ENCODE measurements around the gene PKMYT1. TPM values are rescaled to one million over a fixed set of nuclear protein-coding genes. Genes with fewer than 3 reads are reported as not detected.
A peak's percentile ranks its signal among the peaks of the same experiment; 100 is the strongest.

Gene PKMYT1
- total and polyA plus RNA-seq, 9 of the 15 experiments (the other 6 are each of a cell fraction or from before 2014, with no cell fraction given): 8.7 to 201 (median 37.8) TPM

DNA sequence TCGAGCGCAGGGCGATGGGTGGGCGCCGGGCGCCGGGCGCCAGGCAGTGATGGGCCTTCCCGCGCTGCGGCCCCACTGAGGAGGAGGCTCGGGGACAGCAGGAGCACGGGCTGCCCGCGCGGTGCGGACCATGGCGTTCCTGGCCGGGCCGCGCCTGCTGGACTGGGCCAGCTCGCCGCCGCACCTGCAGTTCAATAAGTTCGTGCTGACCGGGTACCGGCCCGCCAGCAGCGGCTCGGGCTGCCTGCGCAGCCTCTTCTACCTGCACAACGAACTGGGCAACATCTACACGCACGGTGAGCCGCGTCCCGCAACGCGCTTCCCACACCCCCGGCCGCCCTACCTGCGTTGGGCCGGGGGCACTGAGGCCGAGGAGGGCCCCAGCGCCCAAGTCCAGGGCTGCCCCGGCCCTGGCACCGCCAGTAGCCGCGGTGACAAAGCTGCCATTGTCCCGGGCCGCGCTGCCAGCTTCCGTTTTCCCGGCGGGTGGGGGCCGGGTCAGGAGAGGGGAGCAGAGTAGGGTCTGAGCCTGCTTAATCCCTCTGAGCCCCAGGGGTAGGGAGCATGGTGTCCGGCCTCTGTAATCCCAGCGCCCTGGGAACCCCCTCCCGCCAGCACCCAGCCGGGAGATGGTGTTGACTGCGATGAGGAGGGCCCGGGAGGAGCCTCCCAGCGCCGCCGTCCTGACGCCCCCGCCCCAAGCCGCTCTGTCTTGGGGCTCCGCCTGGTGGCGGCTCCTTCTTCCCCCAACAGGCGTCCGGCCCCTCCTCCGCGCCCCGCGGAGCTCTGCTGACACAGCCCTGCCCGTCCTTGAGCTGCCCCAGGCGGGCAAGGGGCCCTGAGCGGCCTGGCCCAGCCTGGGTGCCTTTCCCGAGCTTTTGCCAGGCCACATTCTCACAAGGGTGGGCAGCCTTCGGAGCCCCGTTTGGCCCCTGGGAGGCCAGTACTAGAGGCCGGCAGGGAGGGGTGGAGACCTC lies 10.4 kb downstream of the PKMYT1 start (continued):
- TF ChIP-seq, protein P1, sequence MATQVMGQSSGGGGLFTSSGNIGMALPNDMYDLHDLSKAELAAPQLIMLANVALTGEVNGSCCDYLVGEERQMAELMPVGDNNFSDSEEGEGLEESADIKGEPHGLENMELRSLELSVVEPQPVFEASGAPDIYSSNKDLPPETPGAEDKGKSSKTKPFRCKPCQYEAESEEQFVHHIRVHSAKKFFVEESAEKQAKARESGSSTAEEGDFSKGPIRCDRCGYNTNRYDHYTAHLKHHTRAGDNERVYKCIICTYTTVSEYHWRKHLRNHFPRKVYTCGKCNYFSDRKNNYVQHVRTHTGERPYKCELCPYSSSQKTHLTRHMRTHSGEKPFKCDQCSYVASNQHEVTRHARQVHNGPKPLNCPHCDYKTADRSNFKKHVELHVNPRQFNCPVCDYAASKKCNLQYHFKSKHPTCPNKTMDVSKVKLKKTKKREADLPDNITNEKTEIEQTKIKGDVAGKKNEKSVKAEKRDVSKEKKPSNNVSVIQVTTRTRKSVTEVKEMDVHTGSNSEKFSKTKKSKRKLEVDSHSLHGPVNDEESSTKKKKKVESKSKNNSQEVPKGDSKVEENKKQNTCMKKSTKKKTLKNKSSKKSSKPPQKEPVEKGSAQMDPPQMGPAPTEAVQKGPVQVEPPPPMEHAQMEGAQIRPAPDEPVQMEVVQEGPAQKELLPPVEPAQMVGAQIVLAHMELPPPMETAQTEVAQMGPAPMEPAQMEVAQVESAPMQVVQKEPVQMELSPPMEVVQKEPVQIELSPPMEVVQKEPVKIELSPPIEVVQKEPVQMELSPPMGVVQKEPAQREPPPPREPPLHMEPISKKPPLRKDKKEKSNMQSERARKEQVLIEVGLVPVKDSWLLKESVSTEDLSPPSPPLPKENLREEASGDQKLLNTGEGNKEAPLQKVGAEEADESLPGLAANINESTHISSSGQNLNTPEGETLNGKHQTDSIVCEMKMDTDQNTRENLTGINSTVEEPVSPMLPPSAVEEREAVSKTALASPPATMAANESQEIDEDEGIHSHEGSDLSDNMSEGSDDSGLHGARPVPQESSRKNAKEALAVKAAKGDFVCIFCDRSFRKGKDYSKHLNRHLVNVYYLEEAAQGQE (IDR thresholded peaks at IDR 0.05; ENCODE audit: borderline replicate concordance): peak; percentile 73; the same call in 1 of the 2 replicates
- TF ChIP-seq, protein P1 (CRISPR knock-in tag; IDR thresholded peaks at IDR 0.05; ENCODE audit: low read depth): peak; percentile 58
- TF ChIP-seq MTA1 (IDR thresholded peaks at IDR 0.05; ENCODE audit: borderline replicate concordance) (no peak), FOXK2 (conservative IDR thresholded peaks at IDR 0.05 in 1 of 2, IDR thresholded peaks at IDR 0.05 in 1 of 2; ENCODE audit: low read depth in 2 of 2) (no peak), MEF2A (IDR thresholded peaks at IDR 0.05; ENCODE audit: control insufficient read depth, low read depth, low read length) (no peak), MXI1 (IDR thresholded peaks at IDR 0.05; ENCODE audit: low read depth, low read length) (no peak), TAF1 (IDR thresholded peaks at IDR 0.05; ENCODE audit: control insufficient read depth, extremely low read depth, insufficient read depth, low read length, severe bottlenecking) (peak; percentile 72)
- TF ChIP-seq, protein P2, sequence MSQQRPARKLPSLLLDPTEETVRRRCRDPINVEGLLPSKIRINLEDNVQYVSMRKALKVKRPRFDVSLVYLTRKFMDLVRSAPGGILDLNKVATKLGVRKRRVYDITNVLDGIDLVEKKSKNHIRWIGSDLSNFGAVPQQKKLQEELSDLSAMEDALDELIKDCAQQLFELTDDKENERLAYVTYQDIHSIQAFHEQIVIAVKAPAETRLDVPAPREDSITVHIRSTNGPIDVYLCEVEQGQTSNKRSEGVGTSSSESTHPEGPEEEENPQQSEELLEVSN (IDR thresholded peaks at IDR 0.05; ENCODE audit: borderline replicate concordance in 1 of 2, extremely low read depth in 1 of 2, insufficient read depth in 1 of 2, insufficient read length in 1 of 2, low read depth in 1 of 2, low read length in 1 of 2, poor library complexity in 1 of 2, severe bottlenecking in 1 of 2): peak in 1 of 2 experiments; percentile 13
- TF ChIP-seq, protein P3, sequence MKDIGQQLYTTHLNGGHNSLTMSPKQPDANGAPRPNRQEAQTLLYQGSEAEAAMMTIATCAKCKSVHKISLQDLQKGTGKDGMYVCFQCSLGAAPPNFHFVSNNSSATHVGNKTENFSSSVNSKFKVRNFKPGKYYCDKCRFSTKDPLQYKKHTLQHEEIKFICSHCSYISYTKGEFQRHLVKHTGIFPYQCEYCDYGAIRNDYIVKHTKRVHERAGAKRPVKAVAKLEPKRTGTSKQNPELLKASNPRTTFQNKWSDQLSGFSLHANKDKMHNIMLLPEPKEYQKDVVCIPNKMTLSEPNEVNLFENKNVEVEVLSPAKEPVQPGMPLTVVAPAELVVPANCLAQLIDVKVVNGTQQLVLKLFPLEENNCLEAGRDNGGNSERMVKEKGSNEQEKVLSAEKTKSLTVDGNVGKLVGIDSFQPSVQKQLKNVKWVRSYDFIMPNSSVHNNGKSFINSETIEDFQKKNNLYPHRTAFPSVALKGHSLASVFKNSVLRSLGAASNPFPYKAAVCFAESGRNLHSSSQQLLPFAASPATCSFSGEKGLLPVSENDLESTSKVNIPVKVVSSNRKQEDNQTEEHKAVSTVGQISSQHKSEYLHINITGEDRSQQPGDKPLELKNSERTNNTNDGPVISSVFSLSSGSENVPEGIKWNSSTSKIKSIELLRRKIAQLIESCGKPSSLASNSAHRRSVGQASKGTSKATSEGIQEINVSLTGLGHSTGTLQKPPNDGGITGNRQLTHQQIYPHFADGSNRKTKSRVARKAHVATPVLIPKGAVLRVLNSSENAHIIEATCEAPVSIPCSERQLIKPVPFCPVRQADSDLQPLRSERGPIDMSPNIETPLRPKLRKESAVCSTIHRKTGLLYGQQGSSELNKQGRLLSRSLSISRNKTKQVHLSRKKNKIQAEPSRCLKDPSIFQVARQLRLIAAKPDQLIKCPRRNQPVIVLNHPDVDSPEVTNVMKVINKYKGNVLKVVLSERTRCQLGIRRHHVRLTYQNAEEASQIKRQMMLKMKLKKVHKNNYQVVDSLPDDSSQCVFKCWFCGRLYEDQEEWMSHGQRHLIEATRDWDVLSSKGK (CRISPR knock-in tag; IDR thresholded peaks at IDR 0.05): no peak
